GM19099 (cell line): ENCODE measurements around the gene SLC9A9.

ENCODE experiments used
- POLR2A ChIP-seq: IDR thresholded peaks from 3 replicates; pipeline ENCODE4 v1.6.1; 2011; ENCODE audit warnings: low read depth; ENCODE audit not compliant: insufficient read length; ENCODE audit errors: extremely low read depth

The SLC9A9 gene

GRCh38 chr3:143531101-143531500 lies 317.2 kb downstream of the SLC9A9 start:
- no peak for TF ChIP-seq POLR2A

DNA sequence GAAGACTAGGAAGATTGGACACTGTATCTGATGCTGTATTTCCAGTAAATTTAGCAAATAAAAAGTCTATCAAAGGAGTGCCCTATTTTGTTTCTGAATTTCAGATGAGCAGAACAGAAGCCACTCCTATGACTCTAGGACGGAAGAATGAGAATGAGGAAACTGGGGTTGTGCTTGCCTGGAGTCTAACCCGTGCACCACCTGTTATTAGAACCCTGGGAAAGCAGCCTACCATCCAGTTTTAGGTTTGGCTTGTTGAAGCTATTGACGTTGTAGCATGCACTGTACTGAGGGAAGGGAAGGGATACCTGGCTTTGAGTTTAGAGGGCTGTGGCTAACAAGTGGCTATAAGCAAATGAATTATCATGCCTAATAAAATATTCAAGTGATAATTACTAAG lies 318.5 kb downstream of the SLC9A9 start:
- TF ChIP-seq POLR2A, result no peak

- no peak for TF ChIP-seq POLR2A
Measured at GRCh38 chr3:143529018-143529478, 319.2 kb downstream of the SLC9A9 start.

DNA sequence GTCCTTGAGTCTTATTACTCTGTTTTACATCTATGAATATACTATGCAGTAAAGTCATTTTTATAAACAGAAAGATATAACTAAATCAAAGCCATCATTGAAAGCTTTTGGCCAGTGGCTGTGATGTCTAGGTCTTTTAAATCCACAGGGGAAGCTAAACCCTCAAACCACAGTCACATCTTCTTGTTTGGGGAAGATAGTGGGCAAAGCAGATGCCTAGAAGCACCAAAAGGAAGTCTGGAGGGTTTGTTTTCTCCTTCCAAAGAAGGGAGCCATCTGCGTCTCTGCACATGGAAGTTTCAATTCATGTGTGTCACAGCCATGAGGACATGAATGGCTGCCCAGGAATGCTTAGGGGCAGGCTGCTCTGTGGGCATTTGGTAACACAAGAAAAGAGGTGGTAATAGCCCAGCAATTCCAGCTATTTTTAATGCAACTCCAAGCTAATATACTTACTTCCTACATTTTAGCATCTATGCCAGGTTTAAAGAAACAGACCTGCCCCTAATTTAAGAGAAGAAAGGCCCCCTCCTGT lies 322.2 kb downstream of the SLC9A9 start:
- no peak for TF ChIP-seq POLR2A

GRCh38 chr3:143525408-143525807 lies 322.9 kb downstream of the SLC9A9 start:
- no peak for TF ChIP-seq POLR2A

DNA sequence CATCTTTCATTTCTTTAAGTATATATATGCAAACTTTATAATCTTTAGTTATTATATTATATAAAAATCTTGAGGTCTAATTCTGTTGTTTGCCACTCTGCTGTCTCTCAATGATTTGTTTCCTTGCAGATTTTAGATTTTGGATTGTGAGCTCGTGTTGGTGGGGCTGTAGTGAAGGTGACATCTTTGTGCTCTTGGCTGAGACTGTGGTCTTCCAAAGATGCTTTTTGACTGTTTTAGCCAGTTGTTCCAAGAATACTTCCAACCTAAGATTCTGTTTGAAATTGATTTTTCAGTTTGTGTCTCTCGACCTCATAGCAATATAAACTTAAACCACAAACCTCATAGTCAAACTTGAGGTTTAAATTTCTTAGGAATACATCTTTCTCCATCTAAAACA lies 326.5 kb downstream of the SLC9A9 start:
- TF ChIP-seq POLR2A, result no peak

DNA sequence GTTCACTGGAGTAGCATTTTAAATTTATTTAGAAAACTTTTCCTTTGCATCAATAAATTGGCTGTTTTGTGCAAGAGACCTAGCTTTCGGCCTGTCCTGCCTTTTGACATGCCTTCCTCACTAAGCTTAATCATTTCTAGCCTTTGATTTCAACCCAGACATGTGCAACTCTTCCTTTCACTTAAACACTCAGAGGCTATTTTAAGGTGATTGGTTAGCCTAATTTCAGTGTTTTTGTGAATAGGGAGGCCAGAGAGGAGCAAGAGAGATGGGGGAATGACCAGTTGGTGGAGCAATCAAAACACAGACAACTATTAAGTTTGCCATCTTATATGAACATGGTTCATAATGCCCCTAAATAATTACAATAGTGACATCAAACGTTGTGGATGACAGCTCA lies 333.4 kb downstream of the SLC9A9 start:
- TF ChIP-seq POLR2A, result no peak

- TF ChIP-seq POLR2A, result no peak
Measured at GRCh38 chr3:143514109-143514508, 334.2 kb downstream of the SLC9A9 start.

GRCh38 chr3:143511174-143511879 lies 336.9 kb downstream of the SLC9A9 start:
- no peak for TF ChIP-seq POLR2A

DNA sequence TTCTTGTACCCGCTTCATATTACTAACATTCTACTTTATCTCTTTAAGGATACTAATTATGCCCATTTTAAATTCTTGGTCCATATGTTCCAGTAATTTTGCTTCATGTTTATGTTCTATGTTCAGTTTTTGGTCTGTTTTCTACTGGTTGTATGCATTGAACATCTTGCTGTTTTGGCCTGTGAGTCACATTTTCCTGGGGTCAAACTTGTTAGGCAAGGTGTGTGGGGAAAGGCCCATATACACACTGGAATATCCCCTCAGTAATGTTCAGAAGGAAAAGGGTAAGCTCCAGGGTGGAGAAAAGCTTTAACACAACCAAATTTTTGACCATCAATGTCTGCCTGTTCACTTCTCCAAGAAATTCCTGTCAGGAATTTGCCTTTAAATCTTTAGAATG lies 337.7 kb downstream of the SLC9A9 start:
- TF ChIP-seq POLR2A, result no peak

GRCh38 chr3:143507735-143508580 lies 340.3 kb downstream of the SLC9A9 start:
- TF ChIP-seq POLR2A, result no peak

GRCh38 chr3:143506190-143506589 lies 342.1 kb downstream of the SLC9A9 start:
- TF ChIP-seq POLR2A, result no peak

DNA sequence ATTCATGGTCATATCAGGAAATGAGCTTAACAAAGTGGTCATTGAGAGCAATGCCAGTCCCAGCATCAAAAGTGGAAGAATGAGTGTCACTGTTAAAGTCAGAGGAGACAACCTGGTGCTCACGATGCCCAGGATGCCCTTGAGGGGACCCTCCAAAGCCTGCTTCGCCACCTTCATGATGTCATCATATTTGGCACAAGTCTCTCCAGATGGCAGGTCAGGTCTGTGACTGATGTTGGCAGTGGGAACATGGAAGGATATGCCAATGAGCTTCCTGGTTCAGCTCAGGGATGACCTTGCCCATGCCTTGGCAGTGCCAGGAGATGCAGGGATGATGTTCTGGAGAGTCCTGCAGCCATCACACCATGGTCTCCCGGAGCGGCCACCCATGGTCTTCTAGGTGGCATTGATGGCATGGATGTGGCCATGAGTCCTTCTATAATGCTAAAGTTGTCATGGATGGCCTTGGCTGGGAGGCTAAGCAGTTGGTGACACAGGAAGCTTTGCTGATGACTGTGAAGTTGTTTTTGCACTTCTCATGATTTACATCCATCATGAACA lies 344.9 kb downstream of the SLC9A9 start:
- TF ChIP-seq POLR2A, result no peak

- TF ChIP-seq POLR2A, result no peak
Measured at GRCh38 chr3:143502081-143502480, 346.2 kb downstream of the SLC9A9 start.

GRCh38 chr3:143497382-143497781 lies 350.9 kb downstream of the SLC9A9 start:
- no peak for TF ChIP-seq POLR2A
